ENCODE measurements around the gene SHISA8.

SHISA8 gene

DNA sequence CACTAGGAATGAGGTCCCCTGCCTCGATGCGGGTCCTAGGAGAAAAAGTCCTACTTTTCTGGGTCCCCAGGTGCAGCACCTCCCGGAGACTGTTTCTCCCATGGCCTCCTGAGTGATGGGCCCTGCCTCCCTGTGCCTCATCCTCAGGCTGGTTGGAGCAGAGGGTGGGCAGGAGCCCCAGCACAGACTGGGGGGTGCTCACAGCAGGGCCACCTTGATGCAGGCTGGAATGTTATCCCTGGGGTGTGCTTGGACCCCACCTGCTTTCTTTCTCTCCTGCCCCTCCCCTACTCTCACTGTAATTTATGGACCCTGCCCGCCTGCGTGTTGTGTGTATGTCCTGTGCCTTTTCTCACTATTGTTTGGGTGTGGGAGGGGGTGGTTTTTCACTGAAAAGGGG, 8.1 kb downstream of the SHISA8 start:
- TF ChIP-seq, protein P1, sequence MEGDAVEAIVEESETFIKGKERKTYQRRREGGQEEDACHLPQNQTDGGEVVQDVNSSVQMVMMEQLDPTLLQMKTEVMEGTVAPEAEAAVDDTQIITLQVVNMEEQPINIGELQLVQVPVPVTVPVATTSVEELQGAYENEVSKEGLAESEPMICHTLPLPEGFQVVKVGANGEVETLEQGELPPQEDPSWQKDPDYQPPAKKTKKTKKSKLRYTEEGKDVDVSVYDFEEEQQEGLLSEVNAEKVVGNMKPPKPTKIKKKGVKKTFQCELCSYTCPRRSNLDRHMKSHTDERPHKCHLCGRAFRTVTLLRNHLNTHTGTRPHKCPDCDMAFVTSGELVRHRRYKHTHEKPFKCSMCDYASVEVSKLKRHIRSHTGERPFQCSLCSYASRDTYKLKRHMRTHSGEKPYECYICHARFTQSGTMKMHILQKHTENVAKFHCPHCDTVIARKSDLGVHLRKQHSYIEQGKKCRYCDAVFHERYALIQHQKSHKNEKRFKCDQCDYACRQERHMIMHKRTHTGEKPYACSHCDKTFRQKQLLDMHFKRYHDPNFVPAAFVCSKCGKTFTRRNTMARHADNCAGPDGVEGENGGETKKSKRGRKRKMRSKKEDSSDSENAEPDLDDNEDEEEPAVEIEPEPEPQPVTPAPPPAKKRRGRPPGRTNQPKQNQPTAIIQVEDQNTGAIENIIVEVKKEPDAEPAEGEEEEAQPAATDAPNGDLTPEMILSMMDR (IDR thresholded peaks at IDR 0.05; ENCODE audit: borderline replicate concordance, extremely low read depth, low read length, poor library complexity, severe bottlenecking) = no peak
- no peak for TF ChIP-seq EZH2 (IDR thresholded peaks at IDR 0.05; ENCODE audit: borderline replicate concordance, low read depth, low read length, severe bottlenecking)
- Histone ChIP-seq H2AFZ (ENCODE audit: low read depth, low read length) (no peak overlapping the region), H4K20me1 (ENCODE audit: insufficient read depth, low read length) (peaks cover 40% of the 10 kb centered on the region)

DNA sequence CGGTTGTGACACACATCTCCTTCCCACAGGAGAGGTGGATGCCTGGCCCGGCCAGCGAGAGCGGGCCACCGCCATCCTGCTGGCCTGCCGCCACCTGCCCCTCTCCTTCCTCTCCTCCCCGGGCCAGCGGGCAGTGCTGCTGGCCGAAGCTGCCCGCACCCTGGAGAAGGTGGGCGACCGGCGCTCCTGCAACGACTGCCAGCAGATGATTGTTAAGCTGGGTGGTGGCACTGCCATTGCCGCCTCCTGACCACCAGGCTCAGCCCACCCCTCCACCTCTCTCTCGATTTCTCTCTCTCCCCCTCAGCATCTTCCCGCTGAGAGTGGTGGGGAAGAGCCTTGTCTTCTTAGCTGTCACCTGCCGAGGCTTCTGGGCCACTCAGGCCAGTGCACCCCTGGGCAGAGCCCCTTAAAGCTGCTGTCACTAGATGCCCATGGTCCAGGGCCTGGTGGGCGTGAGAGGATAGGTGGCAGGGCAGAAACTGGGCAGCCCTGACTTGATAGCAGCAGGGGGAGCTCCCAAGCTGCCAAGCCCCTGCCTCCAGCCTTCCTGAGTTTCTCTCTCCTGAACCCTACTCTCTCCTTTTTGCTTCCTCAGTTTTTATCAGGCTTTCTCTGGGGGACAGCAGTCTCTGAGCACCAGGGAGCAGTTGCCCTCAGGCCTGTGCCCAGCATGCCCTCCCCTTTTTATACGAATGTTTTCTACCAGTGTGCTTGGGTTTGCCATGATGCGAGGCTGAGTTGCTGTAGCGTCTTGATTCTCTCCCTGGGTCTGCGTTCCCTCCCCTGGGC, 9.3 kb downstream of the SHISA8 start:
- no peak overlapping the region for H3K27ac ChIP-seq (ENCODE audit: low read length)
- no peak overlapping the region for H3K9ac ChIP-seq (ENCODE audit: low read depth, low read length)
- no peaks in the 10 kb centered on the region for H3K79me2 ChIP-seq (ENCODE audit: insufficient read depth, low read length)
- H3K4me2 ChIP-seq (ENCODE audit: insufficient read depth, low read length) = no peak overlapping the region
- no peak for DNase-seq
- H2AFZ ChIP-seq (ENCODE audit: low read depth, low read length) = no peak overlapping the region
- TF ChIP-seq, protein P1 (IDR thresholded peaks at IDR 0.05; ENCODE audit: borderline replicate concordance, extremely low read depth, low read length, poor library complexity, severe bottlenecking) = peak; percentile 1
- no peak for TF ChIP-seq EZH2 (IDR thresholded peaks at IDR 0.05; ENCODE audit: borderline replicate concordance, low read depth, low read length, severe bottlenecking)
- H3K4me1 ChIP-seq (ENCODE audit: insufficient read depth, low read length) = no peaks in the 10 kb centered on the region
- H3K27me3 ChIP-seq (ENCODE audit: insufficient read depth, low read length, poor library complexity) = no peaks in the 10 kb centered on the region
- H3K9me3 ChIP-seq (ENCODE audit: insufficient read depth, low read length, severe bottlenecking) = no peaks in the 10 kb centered on the region
- peaks cover 47% of the 10 kb centered on the region for H4K20me1 ChIP-seq (ENCODE audit: insufficient read depth, low read length)
- H3K4me3 ChIP-seq (ENCODE audit: low read depth in 1 of 2, low read length in 2 of 2) = no peak overlapping the region
- no peak for ATAC-seq (ENCODE audit: insufficient read depth, low read depth)
- peaks cover 68% of the 10 kb centered on the region for H3K36me3 ChIP-seq (ENCODE audit: insufficient read depth, low read length)

More for the DNA sequence above, 8.1 kb downstream of the SHISA8 start:
- no peak for DNase-seq
- no peak overlapping the region for H3K9ac ChIP-seq (ENCODE audit: low read depth, low read length)
- no peak overlapping the region for H3K4me2 ChIP-seq (ENCODE audit: insufficient read depth, low read length)
- no peak overlapping the region for H3K4me3 ChIP-seq (ENCODE audit: low read depth in 1 of 2, low read length in 2 of 2)
- no peaks in the 10 kb centered on the region for H3K79me2 ChIP-seq (ENCODE audit: insufficient read depth, low read length)
- ATAC-seq (ENCODE audit: insufficient read depth, low read depth) = no peak
- H3K36me3 ChIP-seq (ENCODE audit: insufficient read depth, low read length) = peaks cover 56% of the 10 kb centered on the region
- no peaks in the 10 kb centered on the region for H3K27me3 ChIP-seq (ENCODE audit: insufficient read depth, low read length, poor library complexity)
- no peak overlapping the region for H3K27ac ChIP-seq (ENCODE audit: low read length)
- no peaks in the 10 kb centered on the region for H3K4me1 ChIP-seq (ENCODE audit: insufficient read depth, low read length)
- H3K9me3 ChIP-seq (ENCODE audit: insufficient read depth, low read length, severe bottlenecking) = no peaks in the 10 kb centered on the region

DNA sequence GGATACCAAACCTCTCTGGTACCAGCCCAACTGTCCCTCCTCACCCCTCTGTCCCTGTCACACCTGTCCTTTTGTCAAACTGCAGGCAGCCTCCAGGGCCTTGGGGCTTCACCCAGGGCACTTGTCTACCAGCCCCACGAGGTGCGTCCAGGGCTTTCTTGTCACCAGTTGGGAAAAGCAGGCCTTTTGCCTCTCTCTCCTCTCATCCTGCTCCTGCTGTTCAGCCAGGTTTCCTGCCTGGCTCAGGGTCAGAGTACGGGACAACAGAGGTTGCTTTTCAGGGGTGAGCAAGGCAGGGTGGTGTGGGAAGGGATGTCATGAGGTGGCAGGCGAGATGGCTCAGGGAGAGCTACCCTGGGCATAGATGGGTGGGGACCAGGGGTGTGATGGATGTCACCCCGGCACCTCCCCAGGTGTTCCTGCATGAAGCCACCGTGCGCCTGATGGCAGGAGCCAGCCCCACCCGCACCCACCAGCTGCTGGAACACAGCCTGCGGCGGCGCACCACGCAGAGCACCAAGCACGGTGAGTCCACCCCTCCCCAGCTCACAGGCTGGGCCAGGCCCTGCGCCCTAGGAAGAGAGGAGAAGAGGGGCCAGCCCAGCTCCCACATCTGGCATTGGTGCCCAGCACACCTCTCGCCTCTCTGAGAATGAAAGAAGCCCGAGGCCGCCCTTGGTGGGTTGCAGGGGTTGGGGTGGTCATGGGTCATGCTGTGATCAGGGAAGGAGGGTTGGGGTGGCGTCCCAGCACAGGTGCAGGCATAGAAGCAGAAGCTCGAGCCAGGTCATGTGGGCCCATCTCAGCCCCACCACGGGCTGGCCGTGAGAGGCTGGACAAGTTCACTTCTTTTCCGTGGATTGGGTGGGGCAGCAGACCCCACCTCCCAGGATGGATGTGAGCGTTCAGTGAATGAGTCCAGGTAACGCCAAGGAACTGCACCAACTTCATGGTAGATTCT, 10.1 kb downstream of the SHISA8 start:
- Histone ChIP-seq H3K4me2 (ENCODE audit: insufficient read depth, low read length) (no peak overlapping the region), H3K27me3 (ENCODE audit: insufficient read depth, low read length, poor library complexity) (no peaks in the 10 kb centered on the region), H2AFZ (ENCODE audit: low read depth, low read length) (no peak overlapping the region), H3K9me3 (ENCODE audit: insufficient read depth, low read length, severe bottlenecking) (no peaks in the 10 kb centered on the region), H3K4me3 (ENCODE audit: low read depth in 1 of 2, low read length in 2 of 2) (no peak overlapping the region), H3K36me3 (ENCODE audit: insufficient read depth, low read length) (peaks cover 77% of the 10 kb centered on the region), H3K9ac (ENCODE audit: low read depth, low read length) (no peak overlapping the region), H3K79me2 (ENCODE audit: insufficient read depth, low read length) (no peaks in the 10 kb centered on the region), H4K20me1 (ENCODE audit: insufficient read depth, low read length) (peaks cover 53% of the 10 kb centered on the region), H3K27ac (ENCODE audit: low read length) (no peak overlapping the region), H3K4me1 (ENCODE audit: insufficient read depth, low read length) (no peaks in the 10 kb centered on the region)
- no peak for ATAC-seq (ENCODE audit: insufficient read depth, low read depth)
- TF ChIP-seq, protein P1 (IDR thresholded peaks at IDR 0.05; ENCODE audit: borderline replicate concordance, extremely low read depth, low read length, poor library complexity, severe bottlenecking) = no peak
- TF ChIP-seq EZH2 (IDR thresholded peaks at IDR 0.05; ENCODE audit: borderline replicate concordance, low read depth, low read length, severe bottlenecking) = no peak
- DNase-seq = no peak

Measured in DND-41 (cell line).